Stimulated activated memory B cell treated with anti-CD40 and anti-IgM and Interleukin-4, amounts not matched to agents 10 μg/mL and 1 μg/mL and 100 μg/mL, for 72 hours (primary cell): Measurements from ENCODE around the gene ALPG.
A peak's percentile ranks its signal among the peaks of the same experiment; 100 is the strongest.
"Not testable (repeated sequence)": the region's sequence is repeated elsewhere in the genome, so short reads cannot be mapped to it uniquely, and the experiment has no call there.

Experiments
- ATAC-seq: fragments of 150-1000 bp; cut with Tn5 transposase; 2 replicates; pipeline ENCODE4 v1.10.0; 2021
- H3K27ac Mint-ChIP-seq: one replicate; pipeline ENCODE4 v1.8.0; 2022; ENCODE audit warnings: mild to moderate bottlenecking, mixed read lengths
- H3K27me3 Mint-ChIP-seq: one replicate; pipeline ENCODE4 v1.8.0; 2022; ENCODE audit warnings: mixed read lengths
- H3K36me3 Mint-ChIP-seq: one replicate; pipeline ENCODE4 v1.8.0; 2022; ENCODE audit warnings: mixed read lengths
- H3K4me1 Mint-ChIP-seq: one replicate; pipeline ENCODE4 v1.8.0; 2022; ENCODE audit warnings: mixed read lengths
- H3K4me3 Mint-ChIP-seq: one replicate; pipeline ENCODE4 v1.8.0; 2022; ENCODE audit warnings: mild to moderate bottlenecking, moderate library complexity, mixed read lengths
- H3K9me3 Mint-ChIP-seq: one replicate; pipeline ENCODE4 v1.8.0; 2022; ENCODE audit warnings: mixed read lengths

The ALPG gene

DNA sequence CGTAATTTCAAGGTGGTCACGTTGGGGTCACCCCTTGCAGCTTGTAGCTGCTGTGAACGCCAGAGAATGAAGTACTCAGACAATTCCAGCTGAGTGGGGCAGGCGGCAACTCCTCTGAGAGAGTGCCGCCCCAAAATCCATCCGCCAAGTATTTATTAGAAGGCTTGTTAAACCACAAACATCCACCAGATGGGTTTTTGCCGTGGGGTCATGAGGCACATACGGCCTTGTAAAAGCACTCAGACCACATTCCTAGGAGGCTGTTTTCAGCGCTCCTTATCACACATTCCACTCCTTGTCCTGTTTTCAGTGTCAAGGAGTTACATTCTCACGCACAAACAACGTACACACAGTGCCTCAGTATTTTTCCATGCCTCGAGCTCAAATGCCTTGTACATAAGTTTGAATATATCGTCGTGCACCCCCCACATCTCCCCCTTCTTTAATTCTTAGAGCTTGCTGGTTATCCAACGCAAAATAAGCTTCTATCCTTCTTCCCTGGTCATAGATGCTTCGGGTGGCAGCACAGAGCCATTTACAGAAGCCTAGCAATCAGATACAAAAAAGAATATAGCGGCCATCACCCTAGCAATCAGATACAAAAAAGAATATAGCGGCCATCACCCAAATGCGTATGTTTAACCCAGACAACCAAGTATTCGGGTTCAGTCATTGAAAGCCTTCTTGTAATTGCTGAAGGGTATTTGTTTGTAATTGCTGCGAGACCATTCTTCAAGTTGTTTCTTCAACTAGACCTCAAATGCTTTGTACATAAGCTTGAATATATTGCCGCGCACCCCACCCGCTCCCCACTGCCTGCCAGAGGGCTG, 20.8 kb upstream of the ALPG start:
- Mint-ChIP-seq H3K9me3 (peaks cover 4% of the 10 kb centered on the region), H3K27ac (no peak overlapping the region), H3K27me3 (peaks cover 57% of the 10 kb centered on the region), H3K36me3 (no peaks in the 10 kb centered on the region), H3K4me1 (peaks cover 20% of the 10 kb centered on the region), H3K4me3 (no peak overlapping the region)
- no peak for ATAC-seq

- H3K9me3 Mint-ChIP-seq: peaks cover 4% of the 10 kb centered on the region
- no peak for ATAC-seq
- H3K36me3 Mint-ChIP-seq: no peaks in the 10 kb centered on the region
- H3K4me3 Mint-ChIP-seq: no peak overlapping the region
- H3K27me3 Mint-ChIP-seq: peaks cover 59% of the 10 kb centered on the region
- no peak overlapping the region for H3K27ac Mint-ChIP-seq
- H3K4me1 Mint-ChIP-seq: peaks cover 20% of the 10 kb centered on the region
Measured at GRCh38 chr2:232386490-232386739, 20.2 kb upstream of the ALPG start.

- H3K4me3 Mint-ChIP-seq: no peak overlapping the region
- H3K9me3 Mint-ChIP-seq: peaks cover 4% of the 10 kb centered on the region
- H3K36me3 Mint-ChIP-seq: no peaks in the 10 kb centered on the region
- no peak overlapping the region for H3K27ac Mint-ChIP-seq
- no peak for ATAC-seq
- peaks cover 16% of the 10 kb centered on the region for H3K4me1 Mint-ChIP-seq
- peaks cover 57% of the 10 kb centered on the region for H3K27me3 Mint-ChIP-seq
Measured at GRCh38 chr2:232386740-232387450, 19.7 kb upstream of the ALPG start.

DNA sequence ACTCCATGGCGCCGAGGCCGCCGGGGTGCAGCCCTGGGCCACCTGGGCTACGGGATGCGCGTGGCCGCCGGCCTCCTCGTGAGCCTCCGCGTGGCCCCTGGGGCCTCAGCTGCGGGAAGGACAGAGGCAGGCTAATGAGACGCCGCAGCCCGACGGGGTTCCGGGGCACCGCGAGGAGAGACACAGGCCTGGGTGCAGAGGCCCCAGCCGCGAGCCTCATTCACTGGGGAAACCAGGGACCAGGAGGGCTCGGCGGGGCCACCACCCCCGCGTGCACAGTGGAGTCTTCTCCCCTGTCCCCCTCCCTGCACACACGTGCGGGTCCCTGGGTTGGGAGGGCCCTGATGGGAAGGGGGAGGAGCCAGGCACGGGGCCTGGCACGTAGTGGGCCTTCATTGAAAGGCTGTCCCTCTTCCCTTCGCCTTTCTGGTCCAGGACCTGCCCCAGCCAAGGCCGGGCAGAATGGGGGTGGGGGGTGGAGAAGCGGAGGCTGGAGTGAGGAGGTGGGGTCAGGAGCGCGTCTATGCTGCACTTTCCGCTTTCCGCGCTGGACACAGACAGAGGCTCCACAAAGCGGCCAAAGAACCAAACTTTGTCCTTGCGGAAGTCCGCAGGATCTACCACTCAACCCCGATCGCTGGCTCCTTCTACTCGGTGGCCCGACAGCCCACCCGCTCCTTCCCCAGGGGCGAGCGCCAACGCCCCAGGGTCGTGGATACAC, 19.0 kb upstream of the ALPG start:
- Mint-ChIP-seq H3K27ac (no peak overlapping the region), H3K27me3 (peaks cover 55% of the 10 kb centered on the region), H3K4me3 (no peak overlapping the region), H3K4me1 (peaks cover 14% of the 10 kb centered on the region), H3K9me3 (peaks cover 4% of the 10 kb centered on the region), H3K36me3 (no peaks in the 10 kb centered on the region)
- ATAC-seq: no peak

DNA sequence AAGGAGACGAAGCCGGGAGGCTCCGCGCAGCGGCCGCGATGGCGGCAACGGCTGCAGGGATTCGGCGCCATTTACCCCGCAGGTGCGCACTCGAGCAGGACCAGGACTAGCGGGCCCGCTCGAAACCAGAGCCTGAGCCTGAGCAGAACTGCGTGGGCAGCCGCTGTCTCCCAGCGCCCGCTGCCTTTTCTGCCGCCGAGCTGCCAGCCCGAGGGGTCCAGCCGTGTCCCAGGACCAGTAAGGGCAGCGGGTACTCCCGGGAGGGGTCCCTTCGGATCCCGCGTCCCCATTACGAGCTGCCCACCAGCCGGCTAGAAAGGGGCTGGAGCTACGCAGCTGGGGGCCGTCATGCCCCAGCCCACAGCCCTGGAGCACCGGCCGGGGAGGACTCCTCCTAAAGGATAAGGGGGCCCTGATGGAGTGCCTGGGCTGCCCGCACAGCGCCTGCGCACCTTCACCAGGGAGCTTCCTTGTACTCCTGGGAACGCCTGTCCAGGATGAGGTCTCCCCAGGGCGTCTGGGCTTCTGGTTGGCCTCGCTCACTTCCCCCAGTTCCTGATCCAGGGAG, 18.2 kb upstream of the ALPG start:
- peaks cover 14% of the 10 kb centered on the region for H3K4me1 Mint-ChIP-seq
- peaks cover 4% of the 10 kb centered on the region for H3K9me3 Mint-ChIP-seq
- H3K27ac Mint-ChIP-seq: no peak overlapping the region
- H3K27me3 Mint-ChIP-seq: peaks cover 52% of the 10 kb centered on the region
- peak; percentile 24 for ATAC-seq
- no peaks in the 10 kb centered on the region for H3K36me3 Mint-ChIP-seq
- H3K4me3 Mint-ChIP-seq: no peak overlapping the region

DNA sequence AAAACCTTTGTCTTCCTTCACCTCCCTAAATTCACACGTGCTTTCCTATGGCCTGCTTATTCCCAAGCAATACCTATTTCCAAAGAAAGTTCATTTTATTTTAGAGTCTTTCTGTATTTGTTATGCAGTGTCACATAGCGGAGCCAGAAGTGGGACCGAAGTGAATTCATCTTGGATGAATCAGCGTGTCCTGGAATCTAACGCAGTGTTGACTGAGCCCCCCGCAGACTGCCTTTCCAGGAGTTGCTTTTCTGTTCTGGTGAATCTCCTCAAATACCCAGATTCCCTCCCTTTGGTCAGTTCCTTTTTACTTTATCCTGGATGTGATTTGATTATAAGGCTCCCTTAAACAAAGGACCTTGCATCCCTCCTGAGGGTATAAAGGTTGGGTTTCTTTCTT, 17.3 kb upstream of the ALPG start:
- H3K4me3 Mint-ChIP-seq: no peak overlapping the region
- peaks cover 55% of the 10 kb centered on the region for H3K27me3 Mint-ChIP-seq
- H3K36me3 Mint-ChIP-seq: no peaks in the 10 kb centered on the region
- no peak overlapping the region for H3K27ac Mint-ChIP-seq
- peaks cover 4% of the 10 kb centered on the region for H3K9me3 Mint-ChIP-seq
- peaks cover 13% of the 10 kb centered on the region for H3K4me1 Mint-ChIP-seq
- ATAC-seq: no peak

- Mint-ChIP-seq H3K27me3 (peaks cover 61% of the 10 kb centered on the region), H3K4me1 (peaks cover 5% of the 10 kb centered on the region), H3K4me3 (no peak overlapping the region), H3K9me3 (no peaks in the 10 kb centered on the region), H3K36me3 (no peaks in the 10 kb centered on the region), H3K27ac (no peak overlapping the region)
- ATAC-seq: no peak
Measured at GRCh38 chr2:232390661-232391060, 16.0 kb upstream of the ALPG start.

- H3K4me3 Mint-ChIP-seq: no peak overlapping the region
- H3K9me3 Mint-ChIP-seq: no peaks in the 10 kb centered on the region
- no peaks in the 10 kb centered on the region for H3K4me1 Mint-ChIP-seq
- ATAC-seq: no peak
- H3K27me3 Mint-ChIP-seq: peaks cover 60% of the 10 kb centered on the region
- H3K36me3 Mint-ChIP-seq: no peaks in the 10 kb centered on the region
- H3K27ac Mint-ChIP-seq: no peak overlapping the region
Measured at GRCh38 chr2:232393556-232393955, 13.1 kb upstream of the ALPG start.

DNA sequence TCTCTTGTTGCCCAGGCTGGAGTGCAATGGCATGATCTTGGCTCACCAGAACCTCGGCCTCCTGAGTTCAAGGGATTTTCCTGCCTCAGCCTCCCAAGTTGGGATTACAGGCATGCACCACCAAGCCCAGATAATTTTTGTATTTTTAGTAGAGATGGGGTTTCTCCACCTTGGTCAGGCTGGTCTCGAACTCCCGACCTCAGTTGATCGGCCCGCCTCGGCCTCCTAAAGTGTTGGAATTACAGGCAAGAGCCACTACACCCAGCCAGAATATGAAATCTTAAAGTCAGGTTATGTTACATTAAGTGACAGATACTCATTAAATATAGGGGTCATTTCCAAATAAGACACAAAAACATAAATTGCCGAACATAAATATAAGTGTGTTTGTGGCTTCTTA, 12.2 kb upstream of the ALPG start:
- H3K4me3 Mint-ChIP-seq, H3K36me3 Mint-ChIP-seq, H3K9me3 Mint-ChIP-seq, ATAC-seq, H3K4me1 Mint-ChIP-seq, H3K27ac Mint-ChIP-seq: not testable (repeated sequence)
- peaks cover 62% of the 10 kb centered on the region for H3K27me3 Mint-ChIP-seq

GRCh38 chr2:232395586-232395985, 11.1 kb upstream of the ALPG start:
- H3K36me3 Mint-ChIP-seq: no peaks in the 10 kb centered on the region
- peaks cover 60% of the 10 kb centered on the region for H3K27me3 Mint-ChIP-seq
- H3K4me3 Mint-ChIP-seq: no peak overlapping the region
- H3K9me3 Mint-ChIP-seq: no peaks in the 10 kb centered on the region
- ATAC-seq: no peak
- no peak overlapping the region for H3K27ac Mint-ChIP-seq
- no peaks in the 10 kb centered on the region for H3K4me1 Mint-ChIP-seq

GRCh38 chr2:232396683-232397082, 10.0 kb upstream of the ALPG start:
- no peak overlapping the region for H3K27ac Mint-ChIP-seq
- no peak for ATAC-seq
- H3K4me1 Mint-ChIP-seq: no peaks in the 10 kb centered on the region
- H3K9me3 Mint-ChIP-seq: no peaks in the 10 kb centered on the region
- no peak overlapping the region for H3K4me3 Mint-ChIP-seq
- H3K27me3 Mint-ChIP-seq: peaks cover 63% of the 10 kb centered on the region
- no peaks in the 10 kb centered on the region for H3K36me3 Mint-ChIP-seq

GRCh38 chr2:232398293-232399034, 8.2 kb upstream of the ALPG start:
- H3K4me1 Mint-ChIP-seq: no peaks in the 10 kb centered on the region
- no peak for ATAC-seq
- no peaks in the 10 kb centered on the region for H3K9me3 Mint-ChIP-seq
- H3K36me3 Mint-ChIP-seq: no peaks in the 10 kb centered on the region
- no peak overlapping the region for H3K4me3 Mint-ChIP-seq
- H3K27ac Mint-ChIP-seq: no peak overlapping the region
- peaks cover 58% of the 10 kb centered on the region for H3K27me3 Mint-ChIP-seq

- Mint-ChIP-seq H3K4me1 (no peaks in the 10 kb centered on the region), H3K27ac (no peak overlapping the region), H3K36me3 (no peaks in the 10 kb centered on the region), H3K9me3 (no peaks in the 10 kb centered on the region), H3K27me3 (peaks cover 60% of the 10 kb centered on the region), H3K4me3 (no peak overlapping the region)
- no peak for ATAC-seq
Measured at GRCh38 chr2:232400256-232401015, 6.2 kb upstream of the ALPG start.

DNA sequence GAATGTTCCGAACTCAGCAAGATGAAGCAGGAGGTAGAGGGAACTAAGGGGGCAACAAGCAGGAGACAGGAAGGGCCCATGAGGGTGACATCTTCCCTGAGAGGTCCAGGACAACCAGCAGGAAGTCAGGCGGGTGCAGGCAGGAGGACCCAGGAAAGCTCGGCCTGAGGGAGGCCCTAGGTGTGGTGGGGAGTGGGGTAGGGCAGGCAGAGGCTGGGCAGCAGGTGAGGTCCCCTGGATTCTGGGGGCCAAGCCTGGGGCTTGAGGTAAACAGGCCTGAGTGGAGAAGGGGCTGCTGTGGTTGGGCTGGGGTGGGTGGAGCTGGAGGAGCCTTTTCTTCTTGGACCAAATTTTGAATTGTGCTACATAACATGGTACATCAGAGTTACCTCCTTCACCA, 4.1 kb upstream of the ALPG start:
- Mint-ChIP-seq H3K27ac (no peak overlapping the region), H3K27me3 (peaks cover 54% of the 10 kb centered on the region), H3K4me3 (no peak overlapping the region), H3K9me3 (no peaks in the 10 kb centered on the region), H3K36me3 (no peaks in the 10 kb centered on the region), H3K4me1 (no peaks in the 10 kb centered on the region)
- ATAC-seq: no peak
